IPS-15b (cell line): ENCODE data around the gene ACVRL1.
A peak's percentile ranks its signal among the peaks of the same experiment; 100 is the strongest.

ENCODE experiments used
- H3K27me3 ChIP-seq: one replicate; pipeline ENCODE4 v1.6.1; 2013; ENCODE audit warnings: low read length; ENCODE audit not compliant: control insufficient read depth, insufficient read depth
- H3K36me3 ChIP-seq: one replicate; pipeline ENCODE4 v1.6.1; 2013; ENCODE audit warnings: low read length; ENCODE audit not compliant: control insufficient read depth, insufficient read depth
- H3K4me1 ChIP-seq: one replicate; pipeline ENCODE4 v1.6.1; 2013; ENCODE audit warnings: mild to moderate bottlenecking, low read length; ENCODE audit not compliant: control insufficient read depth, insufficient read depth
- H3K4me3 ChIP-seq: one replicate; pipeline ENCODE4 v1.5.1; 2013; ENCODE audit warnings: low read depth, low read length
- H3K9ac ChIP-seq: one replicate; pipeline ENCODE4 v1.6.1; 2013; ENCODE audit warnings: low read depth, mild to moderate bottlenecking, low read length
- H3K9me3 ChIP-seq: one replicate; pipeline ENCODE4 v1.6.1; 2013; ENCODE audit warnings: mild to moderate bottlenecking, low read length; ENCODE audit not compliant: control insufficient read depth, insufficient read depth

The ACVRL1 gene

DNA sequence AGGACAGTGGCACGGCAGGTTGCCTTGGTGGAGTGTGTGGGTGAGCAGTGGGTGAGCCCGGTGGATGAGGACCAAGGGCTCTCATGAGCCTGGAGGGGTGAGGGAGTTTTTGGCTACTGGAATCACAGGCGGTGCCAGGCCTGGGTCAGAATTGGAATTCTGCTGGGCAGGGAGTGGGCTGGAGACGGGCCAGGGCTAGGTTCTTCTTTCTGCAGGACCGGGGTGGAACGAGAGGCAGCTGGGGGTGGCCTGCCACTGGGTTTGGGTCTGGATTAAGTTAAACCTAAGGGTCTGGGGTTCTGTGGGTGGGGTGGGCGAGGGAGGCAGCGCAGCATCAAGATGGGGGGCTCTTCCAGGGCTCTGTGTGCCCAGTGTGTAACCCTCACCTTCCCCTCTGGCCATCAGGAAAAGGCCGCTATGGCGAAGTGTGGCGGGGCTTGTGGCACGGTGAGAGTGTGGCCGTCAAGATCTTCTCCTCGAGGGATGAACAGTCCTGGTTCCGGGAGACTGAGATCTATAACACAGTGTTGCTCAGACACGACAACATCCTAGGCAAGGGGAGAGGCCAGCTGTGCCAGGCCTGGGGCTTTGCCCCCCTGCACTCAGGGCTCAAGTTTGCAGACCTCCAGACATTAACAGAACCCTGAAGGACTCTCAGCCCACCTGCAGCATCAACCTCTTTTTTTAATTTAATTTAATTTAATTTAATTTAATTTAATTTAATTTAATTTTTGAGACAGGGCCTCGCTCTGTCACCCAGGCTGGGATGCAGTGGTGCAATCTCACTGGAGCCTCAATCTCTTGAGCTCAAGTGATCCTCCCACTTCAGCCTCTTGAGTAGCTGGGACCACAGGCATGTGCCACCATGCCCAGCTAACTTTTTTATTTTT, 7.0 kb downstream of the ACVRL1 start:
- no peak overlapping the region for H3K4me3 ChIP-seq
- peaks cover 5% of the 10 kb centered on the region for H3K4me1 ChIP-seq
- H3K27me3 ChIP-seq: peaks cover 18% of the 10 kb centered on the region
- no peaks in the 10 kb centered on the region for H3K36me3 ChIP-seq
- H3K9me3 ChIP-seq: no peaks in the 10 kb centered on the region
- no peak overlapping the region for H3K9ac ChIP-seq

DNA sequence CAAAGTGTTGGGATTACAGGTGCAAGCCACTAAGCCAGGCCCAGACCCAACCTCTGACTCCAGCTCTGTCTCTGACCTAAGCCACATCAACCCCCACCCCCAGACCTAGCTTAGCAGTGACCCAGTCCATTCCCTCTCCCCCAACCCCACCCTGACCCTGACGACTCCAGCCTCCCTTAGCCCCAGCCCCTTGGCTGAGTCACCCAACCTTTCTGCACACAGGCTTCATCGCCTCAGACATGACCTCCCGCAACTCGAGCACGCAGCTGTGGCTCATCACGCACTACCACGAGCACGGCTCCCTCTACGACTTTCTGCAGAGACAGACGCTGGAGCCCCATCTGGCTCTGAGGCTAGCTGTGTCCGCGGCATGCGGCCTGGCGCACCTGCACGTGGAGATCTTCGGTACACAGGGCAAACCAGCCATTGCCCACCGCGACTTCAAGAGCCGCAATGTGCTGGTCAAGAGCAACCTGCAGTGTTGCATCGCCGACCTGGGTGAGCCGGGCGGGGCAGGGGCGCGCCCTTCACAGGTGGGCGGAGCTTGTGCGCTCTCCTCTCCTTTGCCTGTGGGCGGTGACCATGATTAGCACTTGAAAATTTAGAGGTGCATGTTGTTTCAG, 7.8 kb downstream of the ACVRL1 start:
- no peak overlapping the region for H3K4me3 ChIP-seq
- H3K9ac ChIP-seq: no peak overlapping the region
- peaks cover 14% of the 10 kb centered on the region for H3K27me3 ChIP-seq
- H3K9me3 ChIP-seq: no peaks in the 10 kb centered on the region
- H3K4me1 ChIP-seq: peaks cover 5% of the 10 kb centered on the region
- H3K36me3 ChIP-seq: no peaks in the 10 kb centered on the region

DNA sequence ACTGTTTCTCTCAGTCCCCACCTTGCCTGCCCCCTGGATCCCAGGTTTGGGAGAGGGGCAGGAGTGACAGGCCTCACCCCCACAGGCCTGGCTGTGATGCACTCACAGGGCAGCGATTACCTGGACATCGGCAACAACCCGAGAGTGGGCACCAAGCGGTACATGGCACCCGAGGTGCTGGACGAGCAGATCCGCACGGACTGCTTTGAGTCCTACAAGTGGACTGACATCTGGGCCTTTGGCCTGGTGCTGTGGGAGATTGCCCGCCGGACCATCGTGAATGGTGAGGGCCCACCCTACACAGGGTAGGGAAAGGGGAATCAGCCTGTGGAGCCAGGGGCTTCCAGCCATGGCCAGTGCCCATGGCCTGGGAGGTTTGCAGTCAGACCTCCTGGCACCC, 8.6 kb downstream of the ACVRL1 start:
- no peaks in the 10 kb centered on the region for H3K9me3 ChIP-seq
- H3K36me3 ChIP-seq: no peaks in the 10 kb centered on the region
- H3K4me1 ChIP-seq: peaks cover 5% of the 10 kb centered on the region
- H3K4me3 ChIP-seq: no peak overlapping the region
- peaks cover 11% of the 10 kb centered on the region for H3K27me3 ChIP-seq
- H3K9ac ChIP-seq: no peak overlapping the region

DNA sequence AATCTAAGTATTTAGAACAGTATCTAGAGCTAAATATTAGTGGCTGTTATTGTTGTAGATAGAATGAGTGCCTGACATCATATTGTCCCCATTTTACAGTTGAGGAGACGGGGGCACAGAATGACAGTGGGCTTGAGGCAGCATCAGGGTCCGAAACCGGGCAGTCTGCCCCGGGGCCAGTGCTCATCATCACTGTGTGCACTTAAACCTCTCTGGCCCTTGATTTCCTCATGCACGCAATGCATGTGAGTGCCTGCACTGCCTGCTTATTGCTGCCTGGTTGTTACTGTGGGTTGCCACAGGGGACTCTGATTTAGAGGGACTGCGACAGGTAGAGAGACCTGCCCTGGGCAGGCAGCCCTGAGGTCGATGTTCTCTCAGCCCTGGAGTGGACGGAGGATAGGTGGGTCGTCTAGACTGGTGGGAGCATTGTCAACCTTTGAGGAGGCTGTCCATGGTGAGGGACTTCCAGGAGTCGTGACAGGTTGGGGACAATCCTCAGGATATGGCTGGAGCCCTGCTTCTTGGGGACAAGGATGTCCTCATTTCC, 9.8 kb downstream of the ACVRL1 start:
- peaks cover 7% of the 10 kb centered on the region for H3K27me3 ChIP-seq
- H3K36me3 ChIP-seq: no peaks in the 10 kb centered on the region
- no peak overlapping the region for H3K4me3 ChIP-seq
- no peak overlapping the region for H3K9ac ChIP-seq
- peaks cover 8% of the 10 kb centered on the region for H3K4me1 ChIP-seq
- H3K9me3 ChIP-seq: no peaks in the 10 kb centered on the region

DNA sequence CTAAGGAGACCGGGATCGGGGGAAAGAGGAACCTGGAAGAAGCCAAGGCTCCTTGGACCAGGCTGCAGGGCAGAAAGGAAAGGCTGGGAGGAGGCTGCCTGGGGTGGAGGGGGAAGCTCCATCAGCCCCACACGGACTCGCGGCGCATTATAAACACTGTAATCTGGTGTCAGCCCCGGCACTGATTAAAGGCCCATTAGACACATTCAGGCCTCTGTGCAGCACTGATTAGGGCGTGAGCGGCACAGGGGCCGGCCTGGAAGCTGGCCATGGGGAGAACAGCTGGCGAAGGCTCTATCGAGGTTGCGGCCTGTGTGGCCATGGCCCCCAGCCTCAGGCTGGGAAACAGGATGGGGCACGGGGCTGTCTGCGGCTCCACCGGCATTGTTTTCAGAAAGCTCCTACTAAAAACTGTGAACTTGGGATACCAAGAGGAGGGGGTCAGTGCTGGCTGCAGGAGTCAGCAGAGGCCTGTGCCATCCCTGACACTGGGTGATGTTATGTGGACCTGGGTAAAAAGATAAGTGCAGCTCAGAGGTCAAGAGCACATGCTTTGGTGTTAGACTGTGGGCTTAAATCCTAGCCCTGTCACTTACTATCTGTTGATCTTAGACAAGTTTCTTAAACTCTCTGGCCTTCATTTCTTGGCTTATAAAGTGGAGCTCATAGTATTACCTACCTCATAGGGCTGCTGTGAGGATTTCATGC, 10.6 kb downstream of the ACVRL1 start:
- no peak overlapping the region for H3K9ac ChIP-seq
- peaks cover 10% of the 10 kb centered on the region for H3K4me1 ChIP-seq
- no peaks in the 10 kb centered on the region for H3K36me3 ChIP-seq
- H3K27me3 ChIP-seq: peaks cover 7% of the 10 kb centered on the region
- H3K4me3 ChIP-seq: no peak overlapping the region
- no peaks in the 10 kb centered on the region for H3K9me3 ChIP-seq

DNA sequence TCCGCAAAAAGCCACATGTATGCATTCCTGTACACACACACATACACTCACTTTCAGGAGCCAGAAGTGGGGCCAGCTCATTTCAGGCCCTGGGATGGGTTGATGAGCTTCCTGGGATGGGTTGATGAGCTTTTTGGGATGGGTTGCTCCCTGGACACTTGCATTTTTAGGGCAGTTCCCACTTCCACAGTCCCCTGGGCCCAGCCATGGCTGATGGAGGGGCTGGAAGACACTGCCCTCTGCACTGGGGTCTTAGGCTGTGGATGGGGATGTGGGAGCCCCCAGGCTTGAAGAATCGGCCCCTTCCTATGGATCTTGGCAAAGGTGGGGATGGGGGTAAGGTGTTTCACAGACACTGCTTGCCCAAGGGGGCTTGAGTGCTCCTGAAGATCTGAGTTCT, 12.7 kb downstream of the ACVRL1 start:
- peaks cover 12% of the 10 kb centered on the region for H3K4me1 ChIP-seq
- no peak overlapping the region for H3K4me3 ChIP-seq
- no peaks in the 10 kb centered on the region for H3K36me3 ChIP-seq
- H3K9me3 ChIP-seq: no peaks in the 10 kb centered on the region
- peaks cover 18% of the 10 kb centered on the region for H3K27me3 ChIP-seq
- H3K9ac ChIP-seq: no peak overlapping the region

DNA sequence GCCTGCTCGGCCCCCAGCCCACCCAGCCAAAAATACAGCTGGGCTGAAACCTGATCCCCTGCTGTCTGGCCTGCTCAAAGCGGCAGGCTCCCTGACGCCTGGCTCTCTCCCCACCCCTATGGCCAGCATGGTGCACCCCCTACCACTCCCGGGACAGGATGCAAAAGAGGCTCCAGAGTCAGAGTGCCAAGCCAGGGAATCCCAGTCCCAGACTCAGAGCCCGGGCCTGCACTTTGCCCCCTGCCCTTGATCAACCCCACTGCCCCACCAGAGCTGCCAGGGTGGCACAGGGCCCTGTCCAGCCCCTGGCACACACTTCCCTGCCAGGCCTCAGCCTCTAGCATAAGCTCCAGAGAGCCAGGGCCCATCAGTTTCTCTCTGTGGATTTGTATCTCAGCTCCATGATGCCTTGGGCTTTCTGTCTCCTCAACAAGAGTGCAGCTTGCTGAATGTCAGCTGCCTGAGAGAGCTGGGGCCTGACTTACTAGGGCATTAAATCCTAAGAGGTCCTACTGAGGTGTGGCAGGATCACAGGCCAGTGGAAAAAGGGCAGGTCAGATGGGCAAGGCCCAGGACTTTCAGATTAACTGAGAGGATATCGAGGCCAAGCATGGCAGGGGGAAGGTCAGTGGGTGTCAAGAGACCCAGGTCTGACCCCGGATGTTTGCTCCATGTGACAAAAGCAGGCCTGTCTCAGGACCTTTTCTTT, 13.9 kb downstream of the ACVRL1 start:
- H3K4me1 ChIP-seq: peaks cover 11% of the 10 kb centered on the region
- H3K4me3 ChIP-seq: no peak overlapping the region
- peaks cover 21% of the 10 kb centered on the region for H3K27me3 ChIP-seq
- no peak overlapping the region for H3K9ac ChIP-seq
- no peaks in the 10 kb centered on the region for H3K9me3 ChIP-seq
- no peaks in the 10 kb centered on the region for H3K36me3 ChIP-seq

DNA sequence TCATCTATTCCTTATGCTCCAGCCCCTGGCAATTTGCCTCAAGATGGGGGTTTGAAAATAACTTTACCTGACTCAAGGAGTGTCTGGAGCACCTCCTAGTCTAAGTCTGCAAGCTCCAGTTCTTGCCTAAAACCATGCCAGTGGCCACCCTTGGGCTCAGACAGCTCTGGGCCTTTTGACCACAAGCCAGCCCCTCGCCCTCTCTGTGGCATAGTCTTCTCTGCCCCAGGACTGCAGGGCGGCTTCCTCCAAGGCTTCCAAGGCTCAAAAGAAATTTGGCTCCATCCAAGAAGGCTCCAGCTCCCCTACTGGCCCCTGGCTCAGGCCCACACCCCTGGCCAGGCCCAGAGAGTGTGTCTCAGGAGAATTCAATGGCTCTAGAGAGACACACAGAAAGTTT, 14.8 kb downstream of the ACVRL1 start:
- H3K36me3 ChIP-seq: no peaks in the 10 kb centered on the region
- H3K9ac ChIP-seq: no peak overlapping the region
- peaks cover 21% of the 10 kb centered on the region for H3K27me3 ChIP-seq
- H3K4me1 ChIP-seq: peaks cover 11% of the 10 kb centered on the region
- H3K4me3 ChIP-seq: no peak overlapping the region
- H3K9me3 ChIP-seq: no peaks in the 10 kb centered on the region

DNA sequence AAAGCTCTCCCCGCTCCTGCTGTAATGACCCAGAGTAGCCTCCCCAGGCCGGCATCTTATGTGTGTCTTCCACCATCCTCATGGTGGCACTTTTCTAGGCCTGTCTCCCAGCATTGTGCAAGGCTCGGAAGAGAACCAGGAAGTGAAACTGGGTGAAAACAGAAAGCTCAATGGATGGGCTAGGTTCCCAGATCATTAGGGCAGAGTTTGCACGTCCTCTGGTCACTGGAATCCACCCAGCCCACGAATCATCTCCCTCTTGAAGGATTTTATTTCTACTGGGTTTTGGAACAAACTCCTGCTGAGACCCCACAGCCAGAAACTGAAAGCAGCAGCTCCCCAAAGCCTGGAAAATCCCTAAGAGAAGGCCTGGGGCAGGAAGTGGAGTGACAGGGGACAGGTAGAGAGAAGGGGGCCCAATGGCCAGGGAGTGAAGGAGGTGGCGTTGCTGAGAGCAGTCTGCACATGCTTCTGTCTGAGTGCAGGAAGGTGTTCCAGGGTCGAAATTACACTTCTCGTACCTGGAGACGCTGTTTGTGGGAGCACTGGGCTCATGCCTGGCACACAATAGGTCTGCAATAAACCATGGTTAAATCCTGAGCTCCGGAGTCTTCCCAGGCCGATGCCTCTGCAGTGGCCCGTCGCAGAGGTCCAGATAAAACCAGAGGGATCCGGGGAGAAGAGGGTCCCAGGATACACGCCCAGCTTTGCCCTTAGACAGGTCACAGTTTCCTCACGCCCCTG, 15.6 kb downstream of the ACVRL1 start:
- Histone ChIP-seq H3K9me3 (no peaks in the 10 kb centered on the region), H3K36me3 (no peaks in the 10 kb centered on the region), H3K4me1 (peaks cover 11% of the 10 kb centered on the region), H3K27me3 (peaks cover 21% of the 10 kb centered on the region), H3K4me3 (peak overlapping the region; percentile 45), H3K9ac (no peak overlapping the region)

DNA sequence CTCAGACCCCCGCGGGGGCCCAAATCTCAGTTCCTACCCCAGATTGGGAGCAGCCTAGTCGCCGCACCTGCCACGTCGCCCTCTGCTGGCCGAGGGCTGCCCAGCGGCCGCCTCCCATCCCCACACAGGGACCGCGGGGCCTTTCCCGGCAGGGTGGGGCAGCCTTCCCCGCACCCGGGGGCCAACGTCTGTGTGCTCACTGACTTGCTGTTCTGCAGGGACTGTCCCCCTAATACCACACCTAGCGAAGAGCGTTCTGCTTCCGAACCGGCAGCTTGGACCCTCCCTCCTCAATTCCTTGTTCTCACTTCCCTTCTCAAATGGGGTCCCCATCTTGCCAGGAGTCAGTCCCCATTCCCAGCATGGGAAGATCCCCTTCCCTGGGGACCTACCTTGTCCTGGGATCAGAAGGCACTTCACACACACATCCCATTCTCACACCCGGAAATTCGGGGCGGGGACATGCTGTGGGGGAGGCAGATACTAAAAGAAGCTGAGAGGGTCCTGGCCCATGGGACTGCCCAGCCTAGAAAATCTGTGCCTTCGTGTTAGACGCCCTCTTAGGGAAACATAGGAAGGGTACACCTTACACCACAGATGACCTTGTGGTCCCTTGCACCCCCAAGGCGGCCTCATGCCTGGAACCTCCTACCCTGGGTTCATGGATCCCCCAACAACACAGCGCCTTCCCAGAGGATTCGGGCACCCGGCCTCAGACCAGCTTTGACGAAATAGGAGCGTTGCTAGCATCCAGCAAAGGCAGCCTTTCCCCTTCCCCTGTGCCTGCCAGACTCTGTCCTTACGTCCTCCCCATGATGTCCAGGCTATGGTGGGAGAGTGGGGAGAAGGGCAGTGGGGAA, 16.4 kb downstream of the ACVRL1 start:
- H3K4me1 ChIP-seq: peaks cover 11% of the 10 kb centered on the region
- no peaks in the 10 kb centered on the region for H3K36me3 ChIP-seq
- peaks cover 21% of the 10 kb centered on the region for H3K27me3 ChIP-seq
- H3K4me3 ChIP-seq: peak overlapping the region; percentile 45
- no peaks in the 10 kb centered on the region for H3K9me3 ChIP-seq
- H3K9ac ChIP-seq: no peak overlapping the region
